ENCODE measurements around the gene CCL11.

The CCL11 gene

DNA sequence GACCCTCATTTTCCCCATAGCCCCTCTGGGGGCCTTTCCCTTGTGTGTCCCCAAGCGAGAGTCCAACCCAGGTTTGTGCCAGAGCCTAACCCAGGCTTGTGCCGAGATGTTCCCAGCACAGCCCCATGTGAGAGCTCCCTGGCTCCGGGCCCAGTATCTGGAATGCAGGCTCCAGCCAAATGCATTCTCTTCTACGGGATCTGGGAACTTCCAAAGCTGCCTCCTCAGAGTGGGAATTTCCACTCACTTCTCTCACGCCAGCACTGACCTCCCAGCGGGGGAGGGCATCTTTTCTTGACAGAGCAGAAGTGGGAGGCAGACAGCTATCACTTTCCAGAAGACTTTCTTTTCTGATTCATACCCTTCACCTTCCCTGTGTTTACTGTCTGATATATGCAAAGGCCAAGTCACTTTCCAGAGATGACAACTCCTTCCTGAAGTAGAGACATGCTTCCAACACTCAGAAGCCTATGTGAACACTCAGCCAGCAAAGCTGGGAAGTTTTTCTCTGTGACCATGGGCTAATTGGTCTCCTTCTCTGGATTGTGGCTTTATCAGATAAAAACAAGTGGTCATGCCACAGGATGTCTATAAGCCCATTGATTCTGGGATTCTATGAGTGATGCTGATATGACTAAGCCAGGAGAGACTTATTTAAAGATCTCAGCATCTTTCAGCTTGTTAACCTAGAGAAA, 33.0 kb upstream of the CCL11 start:
- TF ChIP-seq GATA2 (IDR thresholded peaks at IDR 0.05; ENCODE audit: low read depth, low read length) (no peak), GATA3 (IDR thresholded peaks at IDR 0.05; ENCODE audit: low read depth, low read length) (no peak)

DNA sequence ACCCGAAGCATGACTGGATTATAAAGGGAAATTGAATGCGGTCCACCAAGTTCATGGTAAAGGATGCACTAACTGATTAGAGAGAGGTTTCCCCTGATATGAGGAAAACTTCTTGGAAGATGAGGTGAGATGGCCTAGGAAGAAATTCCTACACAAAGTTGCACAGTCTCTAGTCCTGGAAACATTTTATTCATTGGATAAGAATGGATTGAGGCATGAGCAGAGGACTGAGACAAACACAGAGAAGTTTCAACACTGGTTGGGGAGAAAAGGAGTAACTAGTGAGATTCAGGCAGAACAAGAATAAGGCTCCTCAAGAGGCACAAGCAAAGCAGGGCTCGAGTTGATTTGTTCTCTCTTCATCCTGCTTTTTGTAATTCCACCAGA, 32.4 kb upstream of the CCL11 start:
- no peak for TF ChIP-seq GATA2 (IDR thresholded peaks at IDR 0.05; ENCODE audit: low read depth, low read length)
- TF ChIP-seq GATA3 (IDR thresholded peaks at IDR 0.05; ENCODE audit: low read depth, low read length), result no peak

DNA sequence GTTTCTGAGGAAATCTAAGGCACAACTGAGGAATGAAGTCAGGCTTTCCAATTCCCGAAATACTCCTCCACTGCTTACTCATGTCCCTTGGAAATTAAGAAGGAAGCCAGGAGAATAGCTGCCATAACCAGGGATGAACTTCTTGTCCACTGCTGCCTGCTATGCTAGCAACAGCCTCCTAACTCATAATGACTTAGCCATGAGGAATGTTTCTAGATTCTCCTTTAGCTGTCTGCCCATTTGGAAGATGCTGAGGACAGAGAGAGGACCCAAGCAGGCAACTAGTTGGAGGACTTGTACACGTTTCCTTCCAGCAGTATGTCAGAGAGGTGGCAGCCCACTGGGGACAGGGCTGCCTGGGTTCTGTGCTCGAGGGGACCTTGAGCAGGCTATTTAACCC, 31.4 kb upstream of the CCL11 start:
- TF ChIP-seq GATA3 (IDR thresholded peaks at IDR 0.05; ENCODE audit: low read depth, low read length) (no peak), GATA2 (IDR thresholded peaks at IDR 0.05; ENCODE audit: low read depth, low read length) (no peak)

DNA sequence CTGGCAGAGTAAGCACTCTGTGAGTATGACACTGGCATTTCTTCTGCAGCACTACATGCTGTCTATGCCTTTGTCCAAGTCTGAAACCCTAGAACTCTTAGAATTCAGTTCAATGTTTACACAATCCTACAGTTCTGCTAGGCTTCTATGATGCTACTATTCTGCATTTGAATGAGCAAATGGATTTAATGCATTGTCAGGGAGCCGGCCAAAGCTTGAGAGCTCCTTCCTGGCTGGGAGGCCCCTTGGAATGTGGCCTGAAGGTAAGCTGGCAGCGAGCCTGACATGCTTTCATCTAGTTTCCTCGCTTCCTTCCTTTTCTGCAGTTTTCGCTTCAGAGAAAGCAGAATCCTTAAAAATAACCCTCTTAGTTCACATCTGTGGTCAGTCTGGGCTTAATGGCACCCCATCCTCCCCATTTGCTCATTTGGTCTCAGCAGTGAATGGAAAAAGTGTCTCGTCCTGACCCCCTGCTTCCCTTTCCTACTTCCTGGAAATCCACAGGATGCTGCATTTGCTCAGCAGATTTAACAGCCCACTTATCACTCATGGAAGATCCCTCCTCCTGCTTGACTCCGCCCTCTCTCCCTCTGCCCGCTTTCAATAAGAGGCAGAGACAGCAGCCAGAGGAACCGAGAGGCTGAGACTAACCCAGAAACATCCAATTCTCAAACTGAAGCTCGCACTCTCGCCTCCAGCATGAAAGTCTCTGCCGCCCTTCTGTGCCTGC, 30.7 kb upstream of the CCL11 start, which contains the start of gene CCL2:
TSS of gene CCL2 (plus strand) at position 635 of the 730 bp plus-strand sequence. CDS start at position 700, 65 bp downstream.
- TF ChIP-seq GATA3 (IDR thresholded peaks at IDR 0.05; ENCODE audit: low read depth, low read length) (no peak), GATA2 (IDR thresholded peaks at IDR 0.05; ENCODE audit: low read depth, low read length) (no peak)

DNA sequence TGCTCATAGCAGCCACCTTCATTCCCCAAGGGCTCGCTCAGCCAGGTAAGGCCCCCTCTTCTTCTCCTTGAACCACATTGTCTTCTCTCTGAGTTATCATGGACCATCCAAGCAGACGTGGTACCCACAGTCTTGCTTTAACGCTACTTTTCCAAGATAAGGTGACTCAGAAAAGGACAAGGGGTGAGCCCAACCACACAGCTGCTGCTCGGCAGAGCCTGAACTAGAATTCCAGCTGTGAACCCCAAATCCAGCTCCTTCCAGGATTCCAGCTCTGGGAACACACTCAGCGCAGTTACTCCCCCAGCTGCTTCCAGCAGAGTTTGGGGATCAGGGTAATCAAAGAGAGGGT, 30.2 kb upstream of the CCL11 start:
- TF ChIP-seq GATA2 (IDR thresholded peaks at IDR 0.05; ENCODE audit: low read depth, low read length), result no peak
- TF ChIP-seq GATA3 (IDR thresholded peaks at IDR 0.05; ENCODE audit: low read depth, low read length), result no peak

DNA sequence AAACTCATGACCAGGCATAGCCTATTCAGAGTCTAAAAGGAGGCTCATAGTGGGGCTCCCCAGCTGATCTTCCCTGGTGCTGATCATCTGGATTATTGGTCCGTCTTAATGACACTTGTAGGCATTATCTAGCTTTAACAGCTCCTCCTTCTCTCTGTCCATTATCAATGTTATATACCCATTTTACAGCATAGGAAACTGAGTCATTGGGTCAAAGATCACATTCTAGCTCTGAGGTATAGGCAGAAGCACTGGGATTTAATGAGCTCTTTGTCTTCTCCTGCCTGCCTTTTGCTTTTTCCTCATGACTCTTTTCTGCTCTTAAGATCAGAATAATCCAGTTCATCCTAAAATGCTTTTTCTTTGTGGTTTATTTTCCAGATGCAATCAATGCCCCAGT, 29.7 kb upstream of the CCL11 start:
- no peak for TF ChIP-seq GATA2 (IDR thresholded peaks at IDR 0.05; ENCODE audit: low read depth, low read length)
- no peak for TF ChIP-seq GATA3 (IDR thresholded peaks at IDR 0.05; ENCODE audit: low read depth, low read length)

DNA sequence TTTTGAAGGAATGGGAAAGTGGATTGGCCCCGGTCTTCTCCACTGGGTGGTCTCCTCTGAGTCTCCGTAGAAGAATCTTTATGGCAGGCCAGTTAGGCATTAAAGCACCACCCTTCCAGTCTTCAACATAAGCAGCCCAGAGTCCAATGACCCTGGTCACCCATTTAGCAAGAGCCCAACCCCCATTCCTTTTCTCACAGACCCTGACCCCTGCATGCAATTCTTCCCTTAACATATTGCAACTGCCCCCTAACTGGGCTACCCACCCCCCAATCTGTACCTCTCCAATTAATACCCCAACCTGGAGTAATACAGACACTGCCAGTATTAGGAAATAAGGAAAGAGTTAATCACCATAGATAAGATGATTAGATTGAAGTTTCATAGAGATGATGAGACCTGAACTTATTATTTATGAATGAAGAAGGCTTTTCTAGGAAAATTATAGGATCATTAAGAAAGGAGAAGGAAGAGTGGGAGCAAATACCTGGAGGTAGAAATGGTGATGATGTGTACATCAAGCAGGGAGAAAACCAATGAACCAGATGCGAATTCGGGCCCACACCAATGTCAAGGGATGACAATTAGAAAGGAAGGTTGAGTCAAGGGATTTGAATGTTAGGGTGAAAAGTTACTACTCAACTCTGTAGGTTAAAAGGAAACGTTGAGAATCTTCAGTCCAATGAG, 28.1 kb upstream of the CCL11 start:
- TF ChIP-seq GATA3 (IDR thresholded peaks at IDR 0.05; ENCODE audit: low read depth, low read length) (no peak), GATA2 (IDR thresholded peaks at IDR 0.05; ENCODE audit: low read depth, low read length) (no peak)

DNA sequence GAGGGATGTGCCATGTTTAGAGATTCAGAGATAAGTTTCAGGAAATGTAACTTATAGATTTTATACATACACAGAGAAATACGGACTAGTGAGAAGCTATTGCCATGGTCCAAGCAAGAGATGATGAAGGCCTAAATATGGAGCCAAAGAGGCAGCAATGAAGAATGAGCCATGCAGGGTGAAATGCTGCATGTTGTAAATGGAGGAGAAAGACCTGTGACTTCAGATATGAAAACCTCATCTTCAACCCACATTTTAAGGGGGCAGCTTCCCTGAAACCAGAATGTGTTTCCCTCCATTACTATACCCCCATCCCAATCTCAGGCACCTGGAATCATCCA, 27.6 kb upstream of the CCL11 start:
- TF ChIP-seq GATA3 (IDR thresholded peaks at IDR 0.05; ENCODE audit: low read depth, low read length) (no peak), GATA2 (IDR thresholded peaks at IDR 0.05; ENCODE audit: low read depth, low read length) (no peak)

DNA sequence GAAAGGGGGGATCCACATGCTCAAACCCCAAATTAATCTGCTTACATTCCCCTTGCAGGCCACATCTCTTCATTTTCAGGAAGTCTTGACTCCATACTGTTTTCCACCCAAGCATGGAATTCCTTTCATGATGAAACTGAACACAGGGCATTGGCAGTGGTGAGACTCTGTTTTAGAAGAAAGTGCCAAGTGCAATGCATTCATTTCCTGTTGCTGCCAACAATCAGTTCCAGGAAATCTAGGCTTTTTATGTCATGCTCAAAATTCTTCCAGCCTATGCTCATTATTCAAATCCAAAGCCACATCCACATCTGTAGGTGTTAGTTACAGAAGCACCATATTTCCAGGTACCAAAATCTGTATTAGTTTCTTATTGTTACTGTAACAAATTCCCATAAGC, 26.4 kb upstream of the CCL11 start:
- TF ChIP-seq GATA2 (IDR thresholded peaks at IDR 0.05; ENCODE audit: low read depth, low read length), result no peak
- no peak for TF ChIP-seq GATA3 (IDR thresholded peaks at IDR 0.05; ENCODE audit: low read depth, low read length)

DNA sequence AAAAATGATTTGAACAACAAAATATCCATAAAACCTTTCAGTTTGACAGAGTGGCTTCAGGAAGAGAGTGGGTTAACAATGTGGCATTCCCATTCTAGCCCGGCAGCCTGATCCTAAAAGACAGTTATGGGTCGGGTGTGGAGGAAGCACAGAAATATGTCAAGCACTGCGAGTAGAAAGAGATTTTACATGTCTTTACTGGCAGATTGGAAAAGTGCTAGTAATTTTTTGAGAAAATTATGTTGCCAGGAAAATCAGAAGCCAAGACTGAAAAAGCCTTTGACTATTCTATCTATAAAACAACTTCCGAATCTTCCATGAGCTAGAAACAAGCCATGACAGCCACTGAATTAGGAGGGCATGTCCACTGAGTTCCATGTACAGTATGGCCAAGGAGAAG, 24.7 kb upstream of the CCL11 start:
- TF ChIP-seq GATA3 (IDR thresholded peaks at IDR 0.05; ENCODE audit: low read depth, low read length), result no peak
- no peak for TF ChIP-seq GATA2 (IDR thresholded peaks at IDR 0.05; ENCODE audit: low read depth, low read length)

DNA sequence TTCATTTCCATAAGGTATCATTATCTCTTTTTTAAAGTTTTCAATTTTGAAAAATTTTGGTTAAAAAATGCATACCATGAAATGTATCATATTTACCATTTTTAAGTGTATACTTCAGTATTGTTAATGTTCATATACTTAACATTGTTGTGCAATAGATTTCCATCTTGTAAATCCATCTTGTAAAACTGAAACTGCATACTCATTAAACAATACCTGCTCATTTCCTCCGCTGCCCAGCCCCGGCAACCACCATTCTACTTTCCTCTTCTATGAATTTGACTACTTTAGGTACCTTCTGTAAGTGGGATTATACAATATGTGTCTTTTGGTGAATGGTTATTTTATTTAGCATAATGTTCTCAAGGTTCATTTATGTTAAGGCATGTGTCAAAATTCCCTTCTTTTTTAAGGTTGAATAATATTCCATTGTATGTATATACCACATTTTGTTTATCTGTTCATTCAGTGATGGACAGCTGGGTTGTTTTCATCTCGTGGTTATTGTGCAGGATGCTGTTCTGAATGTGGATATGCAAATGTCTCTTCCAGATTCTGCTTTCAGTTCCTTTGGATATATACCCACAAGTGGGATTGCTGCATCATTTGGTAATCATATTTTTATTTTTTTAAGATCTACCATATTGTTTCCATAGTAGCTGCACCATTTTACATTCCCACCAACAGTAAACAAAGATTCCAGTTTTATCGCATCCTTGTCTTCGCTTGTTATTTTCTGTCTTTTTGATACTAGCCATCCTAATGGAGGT, 23.8 kb upstream of the CCL11 start:
- TF ChIP-seq GATA2 (IDR thresholded peaks at IDR 0.05; ENCODE audit: low read depth, low read length), result no peak
- TF ChIP-seq GATA3 (IDR thresholded peaks at IDR 0.05; ENCODE audit: low read depth, low read length), result no peak

DNA sequence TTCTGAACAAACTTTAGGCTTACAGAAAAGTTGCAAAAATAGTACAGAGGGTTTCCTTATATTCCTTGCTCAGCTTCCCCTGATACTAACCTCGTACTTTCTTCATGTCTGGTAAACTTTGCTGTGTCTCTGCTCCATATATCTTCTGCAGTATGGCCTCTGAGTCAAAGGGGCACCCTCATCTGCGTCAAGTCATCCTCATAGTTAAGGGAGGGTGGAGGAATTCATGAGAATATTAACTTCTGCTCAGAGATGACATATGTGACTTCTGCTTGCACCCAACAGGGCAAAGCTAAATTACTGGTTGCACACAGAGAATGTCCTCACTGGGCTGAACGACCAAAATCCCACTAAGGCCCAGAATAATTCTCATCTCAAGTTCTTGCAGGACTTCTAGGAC, 19.8 kb upstream of the CCL11 start:
- TF ChIP-seq GATA2 (IDR thresholded peaks at IDR 0.05; ENCODE audit: low read depth, low read length) (no peak), GATA3 (IDR thresholded peaks at IDR 0.05; ENCODE audit: low read depth, low read length) (no peak)

DNA sequence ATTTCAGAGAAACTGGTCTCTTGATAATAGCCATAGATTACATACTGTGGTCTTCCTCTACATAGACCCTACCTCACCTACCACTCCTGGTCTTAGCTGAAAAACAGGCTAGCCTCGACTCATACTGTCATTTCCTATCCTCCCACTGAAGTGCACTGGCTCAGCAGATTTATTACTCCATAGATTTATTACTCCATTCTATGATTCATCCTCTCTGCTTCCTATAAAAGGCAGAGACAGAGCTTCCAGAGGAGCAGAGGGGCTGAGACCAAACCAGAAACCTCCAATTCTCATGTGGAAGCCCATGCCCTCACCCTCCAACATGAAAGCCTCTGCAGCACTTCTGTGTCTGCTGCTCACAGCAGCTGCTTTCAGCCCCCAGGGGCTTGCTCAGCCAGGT, 15.6 kb upstream of the CCL11 start, which contains the start of gene CCL7:
TSS of gene CCL7 (plus strand) at position 253 of the 400 bp plus-strand sequence. CDS start at position 323, 70 bp downstream.
- TF ChIP-seq GATA2 (IDR thresholded peaks at IDR 0.05; ENCODE audit: low read depth, low read length) (no peak), GATA3 (IDR thresholded peaks at IDR 0.05; ENCODE audit: low read depth, low read length) (no peak)

DNA sequence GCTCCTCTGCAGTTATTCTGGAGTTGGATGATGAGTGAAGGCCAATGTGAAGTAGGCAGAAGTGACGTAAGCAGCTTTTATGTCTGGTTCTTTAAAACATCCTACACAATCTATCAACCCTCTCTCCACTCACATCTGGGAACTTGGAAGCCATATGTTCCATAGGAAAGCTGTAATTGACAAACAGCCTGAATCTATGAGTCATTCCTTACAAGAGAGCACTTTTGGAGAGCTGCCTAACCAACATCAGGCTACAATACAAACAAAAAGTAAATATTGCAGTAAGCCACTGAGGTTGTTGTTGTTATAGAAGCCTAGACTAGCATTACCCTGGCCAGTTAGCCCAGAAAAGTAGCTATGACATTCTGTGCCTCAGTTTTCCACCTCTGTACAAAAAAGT, 9.7 kb upstream of the CCL11 start:
- TF ChIP-seq GATA3 (IDR thresholded peaks at IDR 0.05; ENCODE audit: low read depth, low read length) (no peak), GATA2 (IDR thresholded peaks at IDR 0.05; ENCODE audit: low read depth, low read length) (no peak)

Data from SH-SY5Y (cell line).